ENCODE results near the gene SH3BP2. TPM values are rescaled to one million over a fixed set of nuclear protein-coding genes. Genes with fewer than 3 reads are reported as not detected.

Gene SH3BP2
- total and polyA plus RNA-seq, 2 donors from 2014 or later, result 27.3 to 128 TPM

- no peak for TF ChIP-seq CTCF (IDR thresholded peaks at IDR 0.05; ENCODE audit: borderline replicate concordance, extremely low read depth, insufficient read depth)
- Histone ChIP-seq H3K9ac (ENCODE audit: low read length in 3 of 3) (no peak overlapping the region), H3K27me3 (ENCODE audit: control insufficient read depth, insufficient read depth, low read length) (no peaks in the 10 kb centered on the region), H3K36me3 (ENCODE audit: control insufficient read depth in 2 of 3, insufficient read depth in 3 of 3, low read length in 3 of 3) (peaks cover 0 to 10% (median 0%) of the 10 kb centered on the region in 3 donors), H3K9me3 (ENCODE audit: control insufficient read depth in 2 of 3, insufficient read depth in 1 of 3, low read length in 3 of 3) (no peaks in the 10 kb centered on the region), H3K4me3 (ENCODE audit: low read length in 3 of 3) (no peak overlapping the region), H3K4me1 (ENCODE audit: control insufficient read depth in 2 of 3, insufficient read depth in 2 of 3, low read depth in 1 of 3, low read length in 3 of 3) (peaks cover 0 to 13% (median 6%) of the 10 kb centered on the region in 3 donors), H3K27ac (ENCODE audit: low read depth in 2 of 2, low read length in 2 of 2) (no peak overlapping the region)
- intact Hi-C loops (cut with DNase I), result no loop called here
- no peak for DNase-seq
- FAIRE-seq, result no peak
These were observed 46.2 kb downstream of the SH3BP2 start for GRCh38 chr4:2839060-2839459.

DNA sequence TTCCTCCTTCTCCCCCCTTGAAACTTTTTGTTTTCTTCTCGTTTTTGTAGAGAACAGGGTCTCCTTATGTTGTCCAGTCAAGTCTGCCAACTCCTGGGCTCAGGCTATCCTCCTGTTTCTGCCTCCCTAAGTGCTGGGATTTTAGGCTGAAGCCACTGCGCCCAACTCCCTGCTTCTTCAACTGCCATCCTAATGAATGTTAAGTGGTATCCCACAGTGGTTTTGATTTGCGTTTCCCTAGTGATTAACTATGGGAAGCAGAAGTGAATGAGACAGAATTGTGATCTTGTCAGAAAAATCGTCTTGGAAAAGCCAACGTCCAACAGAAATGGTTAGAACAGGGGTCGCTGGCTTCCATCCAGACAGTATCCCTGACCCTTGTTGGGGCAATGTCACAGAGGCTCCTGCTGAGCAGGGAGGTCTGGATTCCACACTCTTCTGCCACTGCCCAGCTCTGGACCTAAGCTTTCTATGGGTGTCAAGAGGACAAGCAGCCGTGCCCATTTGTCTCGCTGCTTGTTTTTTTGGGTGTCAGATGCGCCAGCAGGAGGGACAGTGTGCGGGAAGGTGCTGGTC, 49.9 kb downstream of the SH3BP2 start:
- intact Hi-C loops (cut with DNase I), result no loop called here
- H3K9ac ChIP-seq (ENCODE audit: low read length in 3 of 3), result peak overlapping the region; percentile 13 to 94 (median 90)
- H3K36me3 ChIP-seq (ENCODE audit: control insufficient read depth in 2 of 3, insufficient read depth in 3 of 3, low read length in 3 of 3), result no peaks in the 10 kb centered on the region
- DNase-seq (peak in 1 of 5 donors; percentile 20), FAIRE-seq (no peak)
- peak overlapping the region; percentile 51 to 77 (median 73) for H3K4me3 ChIP-seq (ENCODE audit: low read length in 3 of 3)
- H3K4me1 ChIP-seq (ENCODE audit: control insufficient read depth in 2 of 3, insufficient read depth in 2 of 3, low read depth in 1 of 3, low read length in 3 of 3), result peaks cover 4 to 12% (median 10%) of the 10 kb centered on the region in 3 donors
- no peak for TF ChIP-seq CTCF (IDR thresholded peaks at IDR 0.05; ENCODE audit: borderline replicate concordance, extremely low read depth, insufficient read depth)
- H3K9me3 ChIP-seq (ENCODE audit: control insufficient read depth in 2 of 3, insufficient read depth in 1 of 3, low read length in 3 of 3), result no peaks in the 10 kb centered on the region
- H3K27me3 ChIP-seq (ENCODE audit: control insufficient read depth, insufficient read depth, low read length), result no peaks in the 10 kb centered on the region
- H3K27ac ChIP-seq (ENCODE audit: low read depth in 2 of 2, low read length in 2 of 2), result peak overlapping the region; percentile 89 to 91

- Histone ChIP-seq H3K36me3 (ENCODE audit: control insufficient read depth in 2 of 3, insufficient read depth in 3 of 3, low read length in 3 of 3) (no peaks in the 10 kb centered on the region), H3K9ac (ENCODE audit: low read length in 3 of 3) (peak within 1 kb of the TSS; percentile 57 to 94 (median 90)), H3K4me3 (ENCODE audit: low read length in 3 of 3) (peak within 1 kb of the TSS; percentile 73 to 91 (median 77)), H3K27me3 (ENCODE audit: control insufficient read depth, insufficient read depth, low read length) (no peaks in the 10 kb centered on the region), H3K27ac (ENCODE audit: low read depth in 2 of 2, low read length in 2 of 2) (peak within 1 kb of the TSS; percentile 89 to 91), H3K4me1 (ENCODE audit: control insufficient read depth in 2 of 3, insufficient read depth in 2 of 3, low read depth in 1 of 3, low read length in 3 of 3) (peaks cover 0 to 14% (median 10%) of the 10 kb centered on the region in 3 donors), H3K9me3 (ENCODE audit: control insufficient read depth in 2 of 3, insufficient read depth in 1 of 3, low read length in 3 of 3) (no peaks in the 10 kb centered on the region)
- intact Hi-C loops (cut with DNase I), result no loop called here
- TF ChIP-seq CTCF (IDR thresholded peaks at IDR 0.05; ENCODE audit: borderline replicate concordance, extremely low read depth, insufficient read depth), result no peak
- DNase-seq (peak; percentile 96 to 98 (median 98)), FAIRE-seq (no peak)
These were observed 50.5 kb downstream of the SH3BP2 start, which contains the start of gene ADD1 for GRCh38 chr4:2843263-2843940. ADD1 (plus strand) TSS chr4:2843844; CDS start chr4:2875916, 32,072 bp downstream.

Measured in kidney (tissue), 14 donors.